ENCODE data around the gene C5orf22. TPM values are rescaled to one million over a fixed set of nuclear protein-coding genes. Genes with fewer than 3 reads are reported as not detected.

The C5orf22 gene
- total RNA-seq, 2 donors from 2014 or later, result 15.5 to 16.6 TPM

DNA sequence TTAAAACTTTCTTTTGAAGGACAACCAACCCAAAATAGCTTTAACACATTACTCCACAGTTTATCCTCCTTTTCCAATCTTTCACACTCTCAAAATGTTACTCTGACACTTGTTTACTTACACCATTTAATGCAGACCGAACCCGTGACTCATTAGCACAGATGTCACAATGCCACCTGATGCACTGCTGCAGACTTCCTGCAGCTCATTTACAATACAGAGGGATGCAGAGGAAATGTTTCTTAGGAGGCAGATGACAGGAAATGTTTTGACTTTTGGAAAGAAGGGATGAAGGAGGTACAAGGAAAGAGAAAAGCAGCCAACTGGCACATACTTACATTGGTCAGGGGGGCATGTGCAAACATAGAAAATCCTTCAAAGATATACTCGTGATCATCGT lies 39.2 kb upstream of the C5orf22 start:
- H3K4me3 ChIP-seq, result no peak overlapping the region
- H3K36me3 ChIP-seq (replicated peaks in 1 of 2; ENCODE audit: insufficient read depth in 1 of 2, low read depth in 2 of 2), result peaks cover 0 to 7% of the 10 kb centered on the region in 2 donors
- TF ChIP-seq, protein P1, sequence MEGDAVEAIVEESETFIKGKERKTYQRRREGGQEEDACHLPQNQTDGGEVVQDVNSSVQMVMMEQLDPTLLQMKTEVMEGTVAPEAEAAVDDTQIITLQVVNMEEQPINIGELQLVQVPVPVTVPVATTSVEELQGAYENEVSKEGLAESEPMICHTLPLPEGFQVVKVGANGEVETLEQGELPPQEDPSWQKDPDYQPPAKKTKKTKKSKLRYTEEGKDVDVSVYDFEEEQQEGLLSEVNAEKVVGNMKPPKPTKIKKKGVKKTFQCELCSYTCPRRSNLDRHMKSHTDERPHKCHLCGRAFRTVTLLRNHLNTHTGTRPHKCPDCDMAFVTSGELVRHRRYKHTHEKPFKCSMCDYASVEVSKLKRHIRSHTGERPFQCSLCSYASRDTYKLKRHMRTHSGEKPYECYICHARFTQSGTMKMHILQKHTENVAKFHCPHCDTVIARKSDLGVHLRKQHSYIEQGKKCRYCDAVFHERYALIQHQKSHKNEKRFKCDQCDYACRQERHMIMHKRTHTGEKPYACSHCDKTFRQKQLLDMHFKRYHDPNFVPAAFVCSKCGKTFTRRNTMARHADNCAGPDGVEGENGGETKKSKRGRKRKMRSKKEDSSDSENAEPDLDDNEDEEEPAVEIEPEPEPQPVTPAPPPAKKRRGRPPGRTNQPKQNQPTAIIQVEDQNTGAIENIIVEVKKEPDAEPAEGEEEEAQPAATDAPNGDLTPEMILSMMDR (IDR thresholded peaks at IDR 0.05), result no peak
- TF ChIP-seq POLR2A (IDR thresholded peaks at IDR 0.05), result no peak
- H3K27me3 ChIP-seq, result no peaks in the 10 kb centered on the region
- no peaks in the 10 kb centered on the region for H3K4me1 ChIP-seq
- no peak overlapping the region for H3K27ac ChIP-seq
- ATAC-seq (no peak), DNase-seq (no peak)
- H3K9me3 ChIP-seq, result no peaks in the 10 kb centered on the region
- 71 to 80% methylated on average over 4 of the region's 4 CpGs for WGBS, 2 donors
- intact Hi-C loops (cut with DNase I), result no loop called here

DNA sequence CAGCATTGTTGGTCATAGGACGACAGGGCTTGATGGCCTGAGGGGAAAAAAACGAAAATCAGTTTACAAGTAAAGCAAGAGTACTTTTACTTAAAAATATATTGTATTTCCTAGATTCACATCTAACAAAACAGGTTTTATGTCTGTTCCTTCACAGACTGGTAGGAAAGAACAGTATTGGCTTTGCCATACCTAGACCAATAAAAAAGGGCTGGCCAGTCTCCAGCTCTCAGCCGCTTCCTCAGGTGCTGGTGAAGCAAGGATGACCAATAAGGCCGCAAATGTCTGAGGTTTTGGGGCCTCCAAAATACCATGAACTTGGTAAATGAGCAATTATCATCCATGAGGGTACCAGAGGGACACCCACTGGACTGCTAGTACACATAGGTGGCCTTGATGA lies 36.8 kb upstream of the C5orf22 start:
- no peak for ATAC-seq
- WGBS, 2 donors, result 88 to 92% methylated on average over 4 of the region's 4 CpGs
- TF ChIP-seq POLR2A (IDR thresholded peaks at IDR 0.05), result no peak
- TF ChIP-seq, protein P1 (IDR thresholded peaks at IDR 0.05), result no peak

DNA sequence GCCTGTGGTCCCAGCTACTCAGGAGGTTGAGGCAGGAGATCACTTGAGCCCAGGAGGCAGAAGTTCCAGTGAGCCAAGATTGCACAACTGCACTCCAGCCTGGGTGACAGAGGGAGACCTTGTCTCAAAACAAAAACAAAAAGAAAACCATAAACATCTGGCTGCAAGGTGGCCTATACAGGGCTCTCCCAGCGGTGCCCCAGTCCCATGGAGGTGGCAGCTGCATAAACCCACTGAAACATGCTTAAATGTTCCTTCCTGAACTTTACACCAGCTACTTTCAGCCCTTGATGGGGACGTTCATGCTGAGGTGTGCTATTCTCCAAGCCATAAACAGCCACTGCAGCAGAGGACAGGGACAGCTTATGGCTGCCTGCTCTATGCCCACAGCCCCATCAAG lies 35.8 kb upstream of the C5orf22 start:
- intact Hi-C loops (cut with DNase I), result no loop called here
- no peak for DNase-seq
- Histone ChIP-seq H3K4me1 (no peaks in the 10 kb centered on the region), H3K36me3 (replicated peaks in 1 of 2; ENCODE audit: insufficient read depth in 1 of 2, low read depth in 2 of 2) (peaks cover 0 to 9% of the 10 kb centered on the region in 2 donors), H3K27ac (no peak overlapping the region), H3K9me3 (no peaks in the 10 kb centered on the region), H3K4me3 (no peak overlapping the region), H3K27me3 (no peaks in the 10 kb centered on the region)
- 85 to 93% methylated on average over 2 of the region's 2 CpGs for WGBS, 2 donors
- TF ChIP-seq, protein P1 (IDR thresholded peaks at IDR 0.05), result no peak
- no peak for TF ChIP-seq POLR2A (IDR thresholded peaks at IDR 0.05)
- no peak for ATAC-seq

More for the DNA sequence above, 36.8 kb upstream of the C5orf22 start:
- peaks cover 0 to 9% of the 10 kb centered on the region in 2 donors for H3K36me3 ChIP-seq (replicated peaks in 1 of 2; ENCODE audit: insufficient read depth in 1 of 2, low read depth in 2 of 2)
- intact Hi-C loops (cut with DNase I), result no loop called here
- H3K4me1 ChIP-seq, result no peaks in the 10 kb centered on the region
- H3K27me3 ChIP-seq, result no peaks in the 10 kb centered on the region
- H3K27ac ChIP-seq, result no peak overlapping the region
- no peak for DNase-seq
- H3K4me3 ChIP-seq, result no peak overlapping the region
- no peaks in the 10 kb centered on the region for H3K9me3 ChIP-seq

DNA sequence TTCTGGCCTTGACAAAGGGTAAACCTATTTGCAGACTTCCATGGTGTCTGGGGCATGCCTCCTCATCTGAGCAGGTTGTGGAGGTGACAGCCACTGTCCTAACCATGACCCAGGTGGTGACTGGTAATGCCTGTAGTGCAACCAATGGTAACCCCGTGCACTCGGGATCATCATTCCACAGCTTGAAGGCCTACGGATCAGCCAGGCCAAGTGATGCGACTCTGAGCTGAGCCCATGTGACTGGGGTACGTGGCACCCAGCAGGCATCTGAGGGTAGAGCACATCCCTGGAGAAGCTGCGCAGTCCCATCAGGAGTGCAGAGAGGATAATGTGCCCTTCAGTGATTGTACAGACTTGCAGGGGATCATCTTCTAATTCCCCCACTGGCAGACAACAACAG lies 35.2 kb upstream of the C5orf22 start:
- Histone ChIP-seq H3K9me3 (no peaks in the 10 kb centered on the region), H3K36me3 (replicated peaks in 1 of 2; ENCODE audit: insufficient read depth in 1 of 2, low read depth in 2 of 2) (peaks cover 0 to 11% of the 10 kb centered on the region in 2 donors), H3K27me3 (no peaks in the 10 kb centered on the region), H3K4me1 (no peaks in the 10 kb centered on the region), H3K4me3 (no peak overlapping the region), H3K27ac (no peak overlapping the region)
- intact Hi-C loops (cut with DNase I), result no loop called here
- no peak for ATAC-seq
- TF ChIP-seq, protein P1 (IDR thresholded peaks at IDR 0.05), result no peak
- TF ChIP-seq POLR2A (IDR thresholded peaks at IDR 0.05), result no peak
- no peak for DNase-seq
- WGBS, 2 donors, result 95 to 100% methylated on average over 1 to 6 of the region's 6 CpGs

DNA sequence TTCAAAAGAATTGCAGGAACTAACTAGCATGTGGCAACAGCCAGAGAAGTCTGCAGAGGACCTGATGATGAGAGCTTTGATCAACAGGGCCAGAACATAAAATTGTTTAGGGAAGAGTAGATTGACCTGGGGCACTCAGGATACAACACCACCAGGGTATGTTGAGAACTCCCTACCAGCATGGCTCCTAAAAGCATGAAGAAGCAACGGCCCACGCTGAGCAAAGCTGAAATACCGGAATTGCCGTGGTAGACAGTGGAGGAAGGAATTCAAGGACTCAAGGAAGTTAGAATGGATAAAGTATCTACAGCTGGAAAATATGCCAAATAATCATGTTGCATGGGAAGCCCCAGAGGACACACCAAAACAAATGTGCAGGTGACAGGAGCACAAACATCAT lies 31.8 kb upstream of the C5orf22 start:
- TF ChIP-seq, protein P1 (IDR thresholded peaks at IDR 0.05), result no peak

More for the DNA sequence above, 31.8 kb upstream of the C5orf22 start:
- H3K27me3 ChIP-seq, result no peaks in the 10 kb centered on the region
- peaks cover 0 to 24% of the 10 kb centered on the region in 2 donors for H3K36me3 ChIP-seq (replicated peaks in 1 of 2; ENCODE audit: insufficient read depth in 1 of 2, low read depth in 2 of 2)
- H3K4me1 ChIP-seq, result no peaks in the 10 kb centered on the region
- intact Hi-C loops (cut with DNase I), result no loop called here
- no peaks in the 10 kb centered on the region for H3K9me3 ChIP-seq
- no peak overlapping the region for H3K4me3 ChIP-seq
- ATAC-seq, result no peak
- WGBS, 2 donors, result 95 to 97% methylated on average over 4 of the region's 4 CpGs
- DNase-seq, result no peak
- H3K27ac ChIP-seq, result no peak overlapping the region
